H9 (cell line): Measurements from ENCODE around the gene AHSG. TPM values are rescaled to one million over a fixed set of nuclear protein-coding genes. Genes with fewer than 3 reads are reported as not detected.

Source experiments
- DNase-seq: peaks from one replicate; pipeline ENCODE4 v3.0.0-alpha.2; 2017
- H2AFZ ChIP-seq: one replicate; pipeline ENCODE4 v1.6.1; 2013; ENCODE audit warnings: mild to moderate bottlenecking, low read length, control low read depth, moderate library complexity
- H2AK5ac ChIP-seq: 2 replicates; pipeline ENCODE4 v1.6.1; 2013; ENCODE audit warnings: low read length, control low read depth, mixed read lengths; ENCODE audit not compliant: insufficient read length
- H2BK120ac ChIP-seq: one replicate; pipeline ENCODE4 v1.6.1; 2013; ENCODE audit warnings: low read depth, mild to moderate bottlenecking, low read length, control low read depth, inconsistent platforms; ENCODE audit not compliant: poor library complexity, severe bottlenecking
- H2BK12ac ChIP-seq: 2 replicates; pipeline ENCODE4 v1.6.1; 2013; ENCODE audit warnings: low read length, control low read depth, mixed read lengths, low read depth; ENCODE audit not compliant: insufficient read length
- H2BK15ac ChIP-seq: 2 replicates; pipeline ENCODE4 v1.6.1; 2013; ENCODE audit warnings: low read depth, low read length, control low read depth
- H2BK20ac ChIP-seq: one replicate; pipeline ENCODE4 v1.6.1; 2013; ENCODE audit warnings: low read depth, mild to moderate bottlenecking, low read length, control low read depth, inconsistent platforms; ENCODE audit not compliant: poor library complexity, severe bottlenecking
- H2BK5ac ChIP-seq: 2 replicates; pipeline ENCODE4 v1.6.1; 2013; ENCODE audit warnings: low read length, control low read depth, mixed read lengths; ENCODE audit not compliant: insufficient read length
- H3K14ac ChIP-seq: 2 replicates; pipeline ENCODE4 v1.6.1; 2013; ENCODE audit warnings: low read length, control low read depth; ENCODE audit not compliant: insufficient read depth
- H3K18ac ChIP-seq: 2 replicates; pipeline ENCODE4 v1.6.1; 2013; ENCODE audit warnings: low read depth, mild to moderate bottlenecking, mixed read lengths, low read length, control low read depth; ENCODE audit not compliant: insufficient read length
- H3K23ac ChIP-seq: 2 replicates; pipeline ENCODE4 v1.6.1; 2013; ENCODE audit warnings: low read length, control low read depth, mixed read lengths, low read depth; ENCODE audit not compliant: insufficient read length
- H3K23me2 ChIP-seq: 2 replicates; pipeline ENCODE4 v1.6.1; 2013; ENCODE audit warnings: low read depth, mild to moderate bottlenecking, mixed read lengths, low read length, control low read depth; ENCODE audit not compliant: insufficient read length, poor library complexity, severe bottlenecking
- H3K27ac ChIP-seq: 2 replicates; pipeline ENCODE4 v1.5.1; 2013; ENCODE audit warnings: low read length, control low read depth, mixed read lengths, low read depth; ENCODE audit not compliant: insufficient read length
- H3K27me3 ChIP-seq: 2 replicates; pipeline ENCODE4 v1.6.1; 2013; ENCODE audit warnings: low read length, control low read depth, inconsistent platforms; ENCODE audit not compliant: insufficient read depth
- H3K4ac ChIP-seq: 2 replicates; pipeline ENCODE4 v1.6.1; 2013; ENCODE audit warnings: low read depth, mild to moderate bottlenecking, control low read depth, inconsistent platforms, low read length, moderate library complexity
- H3K4me1 ChIP-seq: 2 replicates; pipeline ENCODE4 v1.6.1; 2013; ENCODE audit warnings: low read length, control low read depth, inconsistent platforms; ENCODE audit not compliant: insufficient read depth
- H3K4me2 ChIP-seq: 2 replicates; pipeline ENCODE4 v1.6.1; 2013; ENCODE audit warnings: low read length, control low read depth, mixed read lengths; ENCODE audit not compliant: insufficient read length, insufficient read depth
- H3K56ac ChIP-seq: 2 replicates; pipeline ENCODE4 v1.6.1; 2013; ENCODE audit warnings: low read depth, mild to moderate bottlenecking, mixed read lengths, low read length, control low read depth; ENCODE audit not compliant: insufficient read length
- H3K79me1 ChIP-seq: 2 replicates; pipeline ENCODE4 v1.6.1; 2013; ENCODE audit warnings: low read depth, mild to moderate bottlenecking, moderate library complexity, low read length, control low read depth, inconsistent platforms; ENCODE audit not compliant: insufficient read depth, poor library complexity, severe bottlenecking
- H3K79me2 ChIP-seq: 2 replicates; pipeline ENCODE4 v1.6.1; 2013; ENCODE audit warnings: low read length, control low read depth, inconsistent platforms; ENCODE audit not compliant: insufficient read depth
- H3K9ac ChIP-seq: 2 replicates; pipeline ENCODE4 v1.6.1; 2013; ENCODE audit warnings: low read length, control low read depth, mixed read lengths; ENCODE audit not compliant: insufficient read length; ENCODE audit errors: extremely low read depth
- H3K9me3 ChIP-seq: one replicate; pipeline ENCODE4 v1.6.1; 2013; ENCODE audit warnings: low read depth, low read length, inconsistent platforms; ENCODE audit not compliant: control insufficient read depth
- H3T11ph ChIP-seq: one replicate; pipeline ENCODE4 v1.6.1; 2013; ENCODE audit warnings: mild to moderate bottlenecking, low read length, control low read depth, inconsistent platforms
- H4K20me1 ChIP-seq: one replicate; pipeline ENCODE4 v1.6.1; 2013; ENCODE audit not compliant: control insufficient read depth, insufficient read length, insufficient read depth
- H4K5ac ChIP-seq: 2 replicates; pipeline ENCODE4 v1.6.1; 2013; ENCODE audit warnings: low read depth, mild to moderate bottlenecking, mixed read lengths, low read length, control low read depth; ENCODE audit not compliant: insufficient read length
- H4K8ac ChIP-seq: replicated peaks from 2 replicates; pipeline ENCODE4 v1.6.1; 2013; ENCODE audit warnings: low read length, control low read depth, mixed read lengths, low read depth; ENCODE audit not compliant: insufficient read length
- H4K91ac ChIP-seq: 2 replicates; pipeline ENCODE4 v1.6.1; 2013; ENCODE audit warnings: low read depth, mild to moderate bottlenecking, moderate library complexity, mixed read lengths, low read length, control low read depth; ENCODE audit not compliant: insufficient read length
- H3K27ac Mint-ChIP-seq, 3 experiments: 2 replicates in 2 of 3; 3 replicates in 1 of 3; pipeline ENCODE4 v1.8.0; 2020 to 2021; ENCODE audit warnings: mixed read lengths in 3 of 3, mild to moderate bottlenecking in 1 of 3, moderate library complexity in 1 of 3
- H3K27me3 Mint-ChIP-seq: 2 replicates; pipeline ENCODE4 v1.8.0; 2021; ENCODE audit warnings: low read depth, mild to moderate bottlenecking, moderate library complexity, mixed read lengths
- H3K36me3 Mint-ChIP-seq, 3 experiments: 2 replicates in 2 of 3; 3 replicates in 1 of 3; pipeline ENCODE4 v1.8.0; 2020 to 2021; ENCODE audit warnings: low read depth in 3 of 3, mixed read lengths in 3 of 3; ENCODE audit not compliant: insufficient read depth in 1 of 3
- H3K4me1 Mint-ChIP-seq, 2 experiments: 2 replicates each; pipeline ENCODE4 v1.8.0; 2020; ENCODE audit warnings: mixed read lengths in 2 of 2
- H3K4me3 Mint-ChIP-seq, 2 experiments: 2 replicates in 1 of 2; 3 replicates in 1 of 2; pipeline ENCODE4 v1.8.0; 2020 to 2021; ENCODE audit warnings: mild to moderate bottlenecking in 2 of 2, mixed read lengths in 2 of 2, moderate library complexity in 1 of 2
- H3K9me3 Mint-ChIP-seq, 2 experiments: 2 replicates in 1 of 2; 3 replicates in 1 of 2; pipeline ENCODE4 v1.8.0; 2020; ENCODE audit warnings: mild to moderate bottlenecking in 2 of 2, mixed read lengths in 2 of 2, moderate library complexity in 1 of 2
- CTCF ChIP-seq: fragments of 200-600 bp; sonication (generic); conservative IDR thresholded peaks from 3 replicates; pipeline ENCODE4 v1.8.0; 2021; ENCODE audit warnings: antibody characterized with exemption, mild to moderate bottlenecking
- WGBS: extraction: QIAGEN DNeasy Blood & Tissue Kit; methylation state at CpG from one replicate; pipeline ENCODE4 v1.1.7; 2013; ENCODE audit warnings: missing lambda C conversion rate, low lambda C conversion rate, mixed read lengths; ENCODE audit not compliant: insufficient read length; ENCODE audit errors: extremely low coverage; 5-methylcytosine and 5-hydroxymethylcytosine counted together
- total RNA-seq: library from RNA; stranded (reverse); gene quantifications from 2 replicates; pipeline ENCODE4 v1.2.1, GENCODE V29; 2021

The AHSG gene
- total RNA-seq, 1 experiment from 2014 or later: not detected

DNA sequence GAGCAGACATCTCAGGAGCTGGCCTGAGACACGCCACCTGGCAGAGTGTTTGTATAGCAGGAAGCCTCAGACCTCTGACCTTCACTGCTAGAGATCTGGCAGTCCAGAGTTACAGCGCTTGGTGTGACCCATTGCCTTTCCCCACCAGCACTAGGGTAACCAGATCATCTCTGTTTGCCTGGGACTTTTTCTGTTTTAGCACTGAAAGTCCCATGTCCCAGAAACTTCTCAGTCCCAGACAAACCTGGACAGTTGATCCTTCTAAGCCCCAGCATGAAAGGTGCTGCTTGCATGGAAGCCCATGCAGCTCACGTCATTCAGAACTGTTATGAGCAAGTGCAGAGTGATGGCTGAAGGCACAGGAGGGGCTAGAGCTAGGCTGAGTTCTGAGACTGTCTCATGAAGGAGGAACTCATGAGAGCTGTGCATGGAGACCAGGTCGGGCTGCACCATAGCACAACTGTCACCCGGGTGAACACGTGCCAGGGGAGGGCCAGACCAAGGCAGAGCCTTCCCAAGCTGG is 18.2 kb upstream of the AHSG start:
- no CpG with 5 or more reads among the region's 6 CpGs for WGBS
- H3K36me3 Mint-ChIP-seq: no peaks in the 10 kb centered on the region
- DNase-seq: no peak
- no peaks in the 10 kb centered on the region for H3K23me2 ChIP-seq
- H2BK5ac ChIP-seq: no peak overlapping the region
- H3K27ac Mint-ChIP-seq: no peak overlapping the region
- H3K9me3 Mint-ChIP-seq: peaks cover 0 to 3% of the 10 kb centered on the region in 2 experiments; a peak in 1 of 5 replicates
- no peaks in the 10 kb centered on the region for H3K4me1 ChIP-seq
- peaks cover 3% of the 10 kb centered on the region; the same call in 1 of the 2 replicates for H3K27me3 Mint-ChIP-seq
- no peak overlapping the region for H3K23ac ChIP-seq
- peaks cover 6% of the 10 kb centered on the region in 2 experiments for H3K4me1 Mint-ChIP-seq
- H4K8ac ChIP-seq: no peak overlapping the region
- no peaks in the 10 kb centered on the region for H3K79me1 ChIP-seq
- no peak overlapping the region for H2AK5ac ChIP-seq
- H3K4me2 ChIP-seq: no peak overlapping the region
- H3K27me3 ChIP-seq: no peaks in the 10 kb centered on the region
- H4K5ac ChIP-seq: no peak overlapping the region
- no peak overlapping the region for H3T11ph ChIP-seq
- H3K9me3 ChIP-seq: no peaks in the 10 kb centered on the region
- H3K79me2 ChIP-seq: no peaks in the 10 kb centered on the region
- H2AFZ ChIP-seq: no peak overlapping the region
- no peak overlapping the region for H3K4ac ChIP-seq
- H4K91ac ChIP-seq: no peak overlapping the region
- H2BK120ac ChIP-seq: no peak overlapping the region
- H2BK12ac ChIP-seq: no peak overlapping the region
- H3K4me3 Mint-ChIP-seq: no peak overlapping the region
- TF ChIP-seq CTCF: no peak
- no peak overlapping the region for H3K27ac ChIP-seq
- no peak overlapping the region for H3K9ac ChIP-seq
- no peak overlapping the region for H3K56ac ChIP-seq
- no peak overlapping the region for H2BK15ac ChIP-seq
- no peak overlapping the region for H3K14ac ChIP-seq
- H2BK20ac ChIP-seq: no peak overlapping the region
- H3K18ac ChIP-seq: no peak overlapping the region
- H4K20me1 ChIP-seq: no peaks in the 10 kb centered on the region
